HG03378 (cell line): ENCODE data around the gene MOSPD3.

Experiments used
- ATAC-seq: cut with Tn5 transposase; IDR thresholded peaks from one replicate; pipeline ENCODE4 v1.9.1; 2021; ENCODE audit warnings: mild to moderate bottlenecking, moderate library complexity; ENCODE audit not compliant: unreplicated experiment

MOSPD3 gene

DNA sequence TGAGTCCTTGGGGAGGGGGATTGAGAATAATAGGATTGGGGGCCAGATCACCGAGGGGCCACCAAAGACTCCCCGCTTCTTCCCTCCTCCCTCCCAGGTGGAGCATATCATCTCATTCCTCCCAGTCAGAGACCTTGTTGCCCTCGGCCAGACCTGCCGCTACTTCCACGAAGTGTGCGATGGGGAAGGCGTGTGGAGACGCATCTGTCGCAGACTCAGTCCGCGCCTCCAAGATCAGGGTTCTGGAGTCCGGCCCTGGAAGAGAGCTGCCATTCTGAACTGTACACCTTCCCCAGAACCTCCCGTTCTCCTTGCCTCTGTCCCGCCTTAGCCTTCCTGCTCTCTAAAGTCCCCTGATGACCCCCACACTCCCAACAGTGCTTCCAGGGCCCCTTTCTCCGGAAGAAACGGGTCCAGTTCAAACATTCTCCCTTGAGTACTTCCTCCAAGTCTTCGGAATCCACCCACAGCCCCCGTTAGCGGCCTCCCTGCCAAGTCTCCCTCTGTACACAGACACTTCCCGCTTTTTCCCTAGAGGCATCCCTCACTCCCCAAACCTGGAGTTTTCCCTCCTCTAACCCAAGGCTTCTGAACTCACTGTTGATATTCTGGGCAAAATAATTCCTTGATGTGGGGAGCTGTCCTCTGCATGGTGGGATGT is 22.1 kb upstream of the MOSPD3 start:
- no peak for ATAC-seq

DNA sequence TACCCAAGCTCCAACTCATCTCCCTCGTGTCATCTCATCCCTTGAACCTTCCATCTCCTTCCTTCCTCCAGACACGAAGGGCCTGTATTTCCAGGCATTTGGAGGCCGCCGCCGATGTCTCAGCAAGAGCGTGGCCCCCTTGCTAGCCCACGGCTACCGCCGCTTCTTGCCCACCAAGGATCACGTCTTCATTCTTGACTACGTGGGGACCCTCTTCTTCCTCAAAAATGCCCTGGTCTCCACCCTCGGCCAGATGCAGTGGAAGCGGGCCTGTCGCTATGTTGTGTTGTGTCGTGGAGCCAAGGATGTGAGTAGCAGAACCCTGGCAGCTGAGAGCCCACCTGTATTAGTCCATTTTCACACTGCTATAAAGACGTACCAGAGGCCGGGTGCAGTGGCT is 20.7 kb upstream of the MOSPD3 start:
- ATAC-seq, result no peak

- no peak for ATAC-seq
These were observed 17.2 kb upstream of the MOSPD3 start for GRCh38 chr7:100595188-100595587.

DNA sequence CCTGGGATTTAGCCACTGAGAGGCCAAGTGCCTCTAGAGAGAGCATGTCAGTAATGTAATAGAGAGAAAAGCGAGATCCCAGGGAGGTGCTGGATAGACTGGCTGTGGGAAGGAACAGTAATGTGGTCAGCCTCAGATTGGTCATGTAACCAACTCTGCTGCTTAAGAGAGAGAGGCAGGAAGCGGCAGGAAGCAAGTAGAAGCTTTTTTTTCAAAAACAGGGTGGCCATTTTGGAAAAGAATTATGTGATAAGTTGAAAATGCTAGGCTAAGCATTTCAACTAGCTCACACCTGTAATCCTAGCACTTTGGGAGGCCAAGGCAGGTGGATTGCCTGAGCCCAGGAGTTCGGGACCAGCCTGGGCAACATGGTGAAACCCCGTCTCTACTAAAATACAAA is 13.9 kb upstream of the MOSPD3 start:
- ATAC-seq, result no peak

GRCh38 chr7:100599911-100600729 is 12.2 kb upstream of the MOSPD3 start:
- ATAC-seq, result no peak

DNA sequence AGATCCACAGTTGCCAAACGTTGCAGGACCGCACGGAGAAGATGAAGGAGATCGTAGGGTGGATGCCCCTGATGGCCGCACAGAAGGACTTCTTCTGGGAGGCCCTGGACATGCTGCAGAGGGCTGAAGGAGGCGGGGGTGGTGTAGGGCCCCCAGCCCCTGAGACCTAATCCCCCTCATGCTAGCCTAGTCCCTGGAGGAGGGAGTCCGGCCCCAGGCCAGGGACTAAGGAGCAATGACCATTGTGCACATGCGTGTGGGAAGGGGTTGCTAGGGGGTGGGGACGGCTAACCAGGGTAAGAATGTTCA is 11.7 kb upstream of the MOSPD3 start:
- ATAC-seq, result no peak

- no peak for ATAC-seq
These were observed 9.2 kb upstream of the MOSPD3 start for GRCh38 chr7:100602889-100603725.

DNA sequence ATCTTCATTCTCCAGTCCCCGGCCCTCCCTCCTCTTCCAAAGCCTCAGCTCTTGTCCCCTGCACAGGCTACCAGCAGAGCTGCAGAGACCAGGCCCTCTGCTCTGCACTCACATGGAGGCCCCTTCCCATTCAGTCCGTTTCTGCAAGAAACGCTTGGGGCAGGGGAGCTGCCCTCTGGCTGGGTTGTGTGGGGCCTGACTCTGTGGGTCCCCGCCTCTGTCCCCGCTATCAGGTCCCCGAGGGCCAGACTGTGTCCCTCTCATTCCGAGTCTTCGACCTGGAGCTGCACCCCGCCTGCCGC is 8.7 kb upstream of the MOSPD3 start:
- ATAC-seq, result no peak

- no peak for ATAC-seq
These were observed 8.0 kb upstream of the MOSPD3 start for GRCh38 chr7:100604028-100604975.

DNA sequence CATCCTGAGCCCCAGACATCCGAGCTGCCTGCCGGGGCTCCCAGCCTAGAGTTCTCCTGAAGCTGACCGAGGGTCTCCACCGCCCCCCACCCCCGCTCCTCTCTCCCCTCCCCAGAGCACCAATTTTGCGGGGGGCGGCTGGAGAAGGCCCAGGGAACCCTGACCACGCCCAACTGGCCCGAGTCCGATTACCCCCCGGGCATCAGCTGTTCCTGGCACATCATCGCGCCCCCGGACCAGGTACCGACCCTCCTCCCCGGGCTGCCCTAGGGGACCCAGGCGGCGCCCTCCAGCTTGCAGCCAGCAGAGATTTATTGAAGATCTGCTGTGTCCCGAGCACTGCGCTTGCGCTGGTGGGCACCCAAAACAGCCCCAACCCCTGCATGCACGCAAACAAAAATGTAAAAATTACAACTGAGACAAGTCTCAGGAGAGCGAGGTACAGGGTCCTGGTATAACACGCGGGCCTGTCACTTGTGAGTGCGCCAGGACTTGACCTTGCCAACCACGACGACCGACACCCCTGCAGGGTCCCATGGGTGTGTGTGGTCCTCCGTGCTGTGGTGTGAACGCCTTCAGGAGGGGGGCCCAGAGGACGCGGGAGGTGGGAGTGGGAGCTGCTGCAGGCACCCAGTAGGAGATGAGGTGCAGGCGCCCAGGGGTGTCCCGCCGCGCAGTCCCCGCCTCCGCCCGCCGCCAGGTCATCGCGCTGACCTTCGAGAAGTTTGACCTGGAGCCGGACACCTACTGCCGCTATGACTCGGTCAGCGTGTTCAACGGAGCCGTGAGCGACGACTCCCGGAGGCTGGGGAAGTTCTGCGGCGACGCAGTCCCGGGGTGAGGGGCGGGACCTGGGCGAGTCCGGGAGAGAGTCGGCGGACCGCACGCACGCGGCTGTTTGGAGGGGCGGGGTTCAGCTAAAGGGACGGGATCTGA is 7.1 kb upstream of the MOSPD3 start:
- no peak for ATAC-seq

DNA sequence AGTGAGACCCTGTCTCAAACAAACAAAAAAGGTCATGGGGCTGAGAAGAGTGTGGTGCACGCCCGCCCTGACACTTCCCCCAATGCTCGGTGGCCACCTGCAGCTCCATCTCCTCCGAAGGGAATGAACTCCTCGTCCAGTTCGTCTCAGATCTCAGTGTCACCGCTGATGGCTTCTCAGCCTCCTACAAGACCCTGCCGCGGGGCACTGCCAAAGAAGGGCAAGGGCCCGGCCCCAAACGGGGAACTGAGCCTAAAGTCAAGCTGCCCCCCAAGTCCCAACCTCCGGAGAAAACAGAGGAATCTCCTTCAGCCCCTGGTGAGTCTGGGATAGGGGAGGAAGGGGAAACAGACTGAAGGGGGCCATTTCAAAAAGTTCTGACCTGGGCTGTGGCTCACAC is 6.0 kb upstream of the MOSPD3 start:
- no peak for ATAC-seq

GRCh38 chr7:100607111-100607510 is 5.2 kb upstream of the MOSPD3 start:
- no peak for ATAC-seq

GRCh38 chr7:100609958-100610357 is 2.4 kb upstream of the MOSPD3 start:
- no peak for ATAC-seq

DNA sequence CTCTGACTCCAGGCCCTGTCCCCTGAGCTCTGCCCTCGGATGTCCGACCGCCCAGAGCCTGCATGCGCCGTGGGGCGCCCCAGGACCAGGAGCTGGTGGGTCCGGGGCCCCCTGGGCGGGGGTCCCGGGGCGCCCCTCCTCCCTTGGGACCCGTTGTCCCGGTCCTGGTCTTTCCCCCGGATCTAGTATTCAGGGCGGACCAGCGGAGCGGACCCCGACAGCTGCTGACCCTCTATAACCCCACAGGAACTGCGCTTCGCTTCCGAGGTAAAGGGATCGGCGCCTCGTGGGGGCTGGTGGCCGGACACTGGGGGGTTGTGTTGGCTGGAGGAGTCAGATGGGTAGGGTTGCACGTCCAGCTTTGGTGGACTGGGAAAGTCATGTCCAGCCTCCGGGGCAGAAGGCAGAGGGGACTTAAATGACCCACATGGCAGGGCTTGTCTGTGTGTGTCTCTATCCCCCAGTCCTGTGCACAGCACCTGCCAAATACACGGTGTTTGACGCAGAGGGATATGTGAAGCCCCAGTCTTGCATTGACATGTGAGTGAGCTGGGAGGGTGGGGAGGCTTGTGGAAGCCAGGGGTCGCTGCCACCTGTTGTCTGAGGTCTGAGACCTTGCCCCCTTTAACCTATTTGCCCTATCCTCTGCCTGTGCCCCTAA is 520 bp downstream of the MOSPD3 start:
- ATAC-seq, result no peak

GRCh38 chr7:100613412-100614175 is 1.3 kb downstream of the MOSPD3 start:
- ATAC-seq, result no peak

DNA sequence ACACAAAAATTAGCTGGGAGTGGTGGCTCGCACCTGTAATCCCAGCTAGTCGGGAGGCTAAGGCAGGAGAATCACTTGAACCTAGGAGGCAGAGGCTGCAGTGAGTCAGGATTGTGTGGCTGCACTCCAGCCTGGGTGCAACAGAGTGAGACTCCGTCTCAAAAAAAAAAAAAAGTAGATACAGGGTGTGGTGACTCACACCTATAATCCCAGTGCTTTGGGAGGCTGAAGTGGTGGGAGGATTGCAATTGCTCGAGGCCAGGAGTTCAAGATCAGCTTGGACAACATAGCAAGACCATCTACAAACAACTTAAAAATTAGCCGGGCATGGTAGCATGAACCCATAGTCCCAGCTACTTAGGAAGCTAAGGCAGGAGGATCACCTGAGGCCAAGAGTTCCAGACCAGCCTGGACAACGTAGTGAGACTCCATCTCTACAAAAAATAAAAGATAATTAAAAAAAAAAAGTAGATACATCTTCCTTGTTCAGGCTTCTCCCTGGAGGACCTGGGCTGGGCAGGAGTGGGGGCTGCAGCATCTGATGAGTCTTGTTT is 2.0 kb downstream of the MOSPD3 start:
- no peak for ATAC-seq

DNA sequence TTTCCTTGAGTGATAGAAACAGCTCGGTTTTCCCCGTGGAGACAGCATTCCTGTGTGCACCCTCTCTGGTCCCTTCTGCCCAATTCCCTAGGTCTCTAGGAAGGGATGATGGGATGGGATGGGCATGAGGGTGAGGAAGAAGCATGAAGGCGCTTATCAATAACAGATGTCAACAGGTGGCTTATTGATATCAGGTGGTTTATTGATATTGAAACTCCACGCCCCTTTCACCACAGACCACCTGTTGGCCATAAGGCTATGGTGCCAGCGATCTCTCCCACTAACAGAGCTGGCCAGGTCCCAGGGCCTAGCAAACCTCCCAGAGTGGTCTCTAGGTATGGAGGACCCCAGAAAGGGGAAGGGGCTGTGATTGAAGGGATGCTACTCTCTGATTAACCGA is 7.9 kb downstream of the MOSPD3 start:
- no peak for ATAC-seq

GRCh38 chr7:100620804-100621203 is 8.5 kb downstream of the MOSPD3 start:
- ATAC-seq, result no peak
